DOHH2 (cell line): ENCODE data around the gene PPIAL4G.
"Not testable (repeated sequence)": the region's sequence is repeated elsewhere in the genome, so short reads cannot be mapped to it uniquely, and the experiment has no call there.

Source experiments
- H3F3A ChIP-seq: fragments of 200-600 bp; sonication (generic), shearing (Covaris generic); 2 replicates; pipeline ENCODE4 v1.6.0; 2016; ENCODE audit warnings: antibody characterized with exemption, mild to moderate bottlenecking; ENCODE audit not compliant: control insufficient read depth, insufficient read depth
- H3K27ac ChIP-seq: fragments of 200-600 bp; sonication (generic); 2 replicates; pipeline ENCODE4 v1.5.1; 2014; ENCODE audit warnings: low read depth, mild to moderate bottlenecking, low read length, moderate library complexity
- H3K27me3 ChIP-seq: fragments of 200-600 bp; sonication (generic); 2 replicates; pipeline ENCODE4 v1.6.1; 2014; ENCODE audit warnings: mild to moderate bottlenecking, low read length, mixed read lengths; ENCODE audit not compliant: control insufficient read depth
- H3K36me3 ChIP-seq: fragments of 200-600 bp; sonication (generic); 2 replicates; pipeline ENCODE4 v1.6.1; 2014; ENCODE audit warnings: mild to moderate bottlenecking, low read length, moderate library complexity, mixed read lengths; ENCODE audit not compliant: control insufficient read depth
- H3K4me1 ChIP-seq: fragments of 200-600 bp; sonication (generic); 2 replicates; pipeline ENCODE4 v1.6.1; 2014; ENCODE audit warnings: mild to moderate bottlenecking, low read length, mixed read lengths; ENCODE audit not compliant: control insufficient read depth
- H3K4me2 ChIP-seq: fragments of 200-600 bp; sonication (generic); 2 replicates; pipeline ENCODE4 v1.6.0; 2014; ENCODE audit warnings: mild to moderate bottlenecking, low read length, moderate library complexity
- H3K4me3 ChIP-seq: fragments of 200-600 bp; sonication (generic); 2 replicates; pipeline ENCODE4 v1.5.1; 2014; ENCODE audit warnings: mild to moderate bottlenecking, low read length, mixed read lengths
- H3K79me2 ChIP-seq: fragments of 200-600 bp; sonication (generic); 2 replicates; pipeline ENCODE4 v1.6.1; 2014; ENCODE audit warnings: mild to moderate bottlenecking, low read length, mixed read lengths; ENCODE audit not compliant: control insufficient read depth
- H3K9me2 ChIP-seq: fragments of 200-600 bp; sonication (generic); replicated peaks from 2 replicates; pipeline ENCODE4 v1.6.1; 2014; ENCODE audit warnings: mild to moderate bottlenecking, low read length, mixed read lengths; ENCODE audit not compliant: control insufficient read depth
- H3K9me3 ChIP-seq: fragments of 200-600 bp; sonication (generic); 2 replicates; pipeline ENCODE4 v1.6.1; 2014; ENCODE audit warnings: antibody characterized with exemption, low read length, mixed read lengths; ENCODE audit not compliant: control insufficient read depth, insufficient read depth
- H4K20me1 ChIP-seq: fragments of 200-600 bp; sonication (generic); 2 replicates; pipeline ENCODE4 v1.6.0; 2014; ENCODE audit warnings: low read depth, mild to moderate bottlenecking, antibody characterized with exemption, low read length, moderate library complexity; ENCODE audit not compliant: control insufficient read depth, insufficient read depth

Gene PPIAL4G

DNA sequence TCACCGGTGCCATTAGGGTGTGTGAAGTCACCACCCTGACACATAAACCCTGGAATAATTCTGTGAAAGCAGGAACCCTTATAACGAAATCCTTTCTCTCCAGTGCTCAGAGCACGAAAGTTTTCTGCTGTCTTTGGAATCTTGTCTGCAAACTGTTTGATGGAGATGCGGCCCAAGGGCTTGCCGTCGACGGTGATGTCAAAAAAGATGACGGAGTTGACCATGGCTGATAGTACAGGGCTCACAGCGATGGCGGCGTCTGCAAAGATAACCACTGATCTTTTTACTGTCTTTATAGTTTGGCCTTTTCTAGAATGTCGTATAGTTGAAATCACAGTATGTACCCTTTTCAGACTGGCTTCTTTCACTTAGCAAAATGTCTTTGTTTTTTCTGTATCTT lies at the start of gene PPIAL4G:
PPIAL4G (minus strand) TSS at position 274 of the 400 bp plus-strand sequence; CDS start at position 224, 50 bp downstream.
- H3K4me3 ChIP-seq, H3K4me1 ChIP-seq, H3K27me3 ChIP-seq, H3K9me3 ChIP-seq, H3K9me2 ChIP-seq, H3K27ac ChIP-seq, H3K4me2 ChIP-seq, H4K20me1 ChIP-seq, H3K79me2 ChIP-seq, H3F3A ChIP-seq, H3K36me3 ChIP-seq: not testable (repeated sequence)

DNA sequence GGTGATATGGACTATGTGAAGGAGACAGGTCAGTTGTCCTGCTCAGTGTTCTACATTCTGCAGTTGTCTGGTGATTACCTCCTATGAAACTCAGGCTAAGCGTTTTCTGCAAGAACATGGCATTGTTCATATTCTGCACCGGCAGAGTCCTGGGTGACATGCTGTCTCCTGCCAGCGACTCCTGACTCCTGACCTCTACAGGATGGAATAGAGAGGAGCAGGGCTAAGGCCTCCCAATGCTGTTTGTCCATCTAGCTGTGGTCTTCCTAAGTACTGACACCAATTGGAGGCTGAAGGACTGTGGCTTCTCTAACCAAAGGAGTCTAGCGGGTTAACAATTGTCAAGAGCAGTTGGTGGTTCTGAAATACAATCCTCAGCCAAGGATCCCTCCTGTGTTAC lies 49.1 kb upstream of the PPIAL4G start:
- H3K4me3 ChIP-seq, H3K27ac ChIP-seq, H3K4me1 ChIP-seq: not testable (repeated sequence)

DNA sequence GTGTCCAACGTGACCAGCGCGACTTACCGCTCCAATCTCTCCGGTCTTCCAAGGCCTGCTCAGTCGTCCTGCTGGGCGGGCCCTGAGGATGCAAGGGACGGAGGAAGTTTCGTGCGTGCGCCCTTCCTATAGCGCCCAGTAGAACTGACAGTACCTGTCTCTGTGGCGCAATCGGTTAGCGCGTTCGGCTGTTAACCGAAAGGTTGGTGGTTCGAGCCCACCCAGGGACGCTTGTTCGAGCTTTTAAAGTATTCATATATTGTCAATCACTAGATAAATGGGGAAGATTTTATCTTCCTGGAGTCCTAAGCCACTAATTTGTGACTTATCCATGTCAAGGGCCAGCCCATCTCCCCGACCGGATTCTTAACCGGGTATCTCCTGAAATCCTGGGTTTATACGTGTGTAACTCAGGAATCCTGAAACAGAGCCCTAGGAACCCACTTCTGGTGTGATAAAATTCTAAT lies 46.0 kb upstream of the PPIAL4G start:
- H3K9me3 ChIP-seq, H3K36me3 ChIP-seq, H3K79me2 ChIP-seq, H3K27me3 ChIP-seq, H3F3A ChIP-seq, H3K4me1 ChIP-seq, H3K27ac ChIP-seq, H3K4me2 ChIP-seq, H4K20me1 ChIP-seq, H3K9me2 ChIP-seq: not testable (repeated sequence)
- peak overlapping the region; percentile 38; the same call in 1 of the 2 replicates for H3K4me3 ChIP-seq

More for the DNA sequence above, 49.1 kb upstream of the PPIAL4G start:
- H3K36me3 ChIP-seq, H3F3A ChIP-seq, H3K27me3 ChIP-seq, H3K9me2 ChIP-seq, H3K4me2 ChIP-seq, H4K20me1 ChIP-seq, H3K79me2 ChIP-seq, H3K9me3 ChIP-seq: not testable (repeated sequence)

DNA sequence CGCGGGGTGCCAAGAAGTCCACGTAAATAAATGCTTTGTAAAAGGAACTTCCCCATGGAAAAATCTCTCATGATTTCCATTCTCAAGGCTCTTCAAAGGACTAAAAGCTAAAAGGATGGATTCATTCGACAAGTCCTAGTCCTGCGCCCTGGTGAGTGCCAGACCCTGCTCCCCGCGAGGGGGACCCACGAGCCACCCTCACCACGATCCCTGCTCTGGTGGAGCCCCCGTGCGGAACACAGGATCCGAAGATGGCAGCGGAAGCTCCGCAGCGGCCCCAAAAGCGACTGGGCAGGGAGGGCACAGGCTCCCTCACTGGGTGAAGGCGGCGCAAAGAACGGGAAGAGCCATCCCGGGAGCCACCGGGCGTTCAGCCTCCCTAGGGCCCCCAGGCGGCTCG lies 45.5 kb upstream of the PPIAL4G start:
- not testable (repeated sequence) for H3K9me2 ChIP-seq, H3F3A ChIP-seq, H4K20me1 ChIP-seq, H3K36me3 ChIP-seq, H3K27ac ChIP-seq, H3K79me2 ChIP-seq, H3K4me1 ChIP-seq, H3K9me3 ChIP-seq, H3K27me3 ChIP-seq, H3K4me2 ChIP-seq, H3K4me3 ChIP-seq

DNA sequence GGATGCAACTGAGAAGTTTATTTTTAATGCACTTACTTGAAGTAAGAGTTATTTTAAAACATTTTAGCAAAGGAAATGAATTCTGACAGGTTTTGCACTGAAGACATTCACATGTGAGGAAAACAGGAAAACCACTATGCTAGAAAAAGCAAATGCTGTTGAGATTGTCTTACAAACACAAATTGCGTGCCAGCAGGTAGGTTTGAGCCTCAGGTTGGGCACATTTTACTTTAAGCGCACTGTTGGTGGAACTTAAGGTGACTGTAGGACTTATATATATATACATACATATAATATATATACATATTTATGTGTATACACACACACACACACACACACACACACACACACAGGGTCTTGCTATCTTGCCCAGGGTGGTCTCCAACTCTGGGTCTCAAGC lies 43.5 kb upstream of the PPIAL4G start:
- not testable (repeated sequence) for H3K9me2 ChIP-seq, H3K4me3 ChIP-seq, H3K27ac ChIP-seq, H3K9me3 ChIP-seq, H3K79me2 ChIP-seq, H3F3A ChIP-seq, H3K4me2 ChIP-seq, H3K4me1 ChIP-seq, H3K36me3 ChIP-seq, H3K27me3 ChIP-seq, H4K20me1 ChIP-seq

DNA sequence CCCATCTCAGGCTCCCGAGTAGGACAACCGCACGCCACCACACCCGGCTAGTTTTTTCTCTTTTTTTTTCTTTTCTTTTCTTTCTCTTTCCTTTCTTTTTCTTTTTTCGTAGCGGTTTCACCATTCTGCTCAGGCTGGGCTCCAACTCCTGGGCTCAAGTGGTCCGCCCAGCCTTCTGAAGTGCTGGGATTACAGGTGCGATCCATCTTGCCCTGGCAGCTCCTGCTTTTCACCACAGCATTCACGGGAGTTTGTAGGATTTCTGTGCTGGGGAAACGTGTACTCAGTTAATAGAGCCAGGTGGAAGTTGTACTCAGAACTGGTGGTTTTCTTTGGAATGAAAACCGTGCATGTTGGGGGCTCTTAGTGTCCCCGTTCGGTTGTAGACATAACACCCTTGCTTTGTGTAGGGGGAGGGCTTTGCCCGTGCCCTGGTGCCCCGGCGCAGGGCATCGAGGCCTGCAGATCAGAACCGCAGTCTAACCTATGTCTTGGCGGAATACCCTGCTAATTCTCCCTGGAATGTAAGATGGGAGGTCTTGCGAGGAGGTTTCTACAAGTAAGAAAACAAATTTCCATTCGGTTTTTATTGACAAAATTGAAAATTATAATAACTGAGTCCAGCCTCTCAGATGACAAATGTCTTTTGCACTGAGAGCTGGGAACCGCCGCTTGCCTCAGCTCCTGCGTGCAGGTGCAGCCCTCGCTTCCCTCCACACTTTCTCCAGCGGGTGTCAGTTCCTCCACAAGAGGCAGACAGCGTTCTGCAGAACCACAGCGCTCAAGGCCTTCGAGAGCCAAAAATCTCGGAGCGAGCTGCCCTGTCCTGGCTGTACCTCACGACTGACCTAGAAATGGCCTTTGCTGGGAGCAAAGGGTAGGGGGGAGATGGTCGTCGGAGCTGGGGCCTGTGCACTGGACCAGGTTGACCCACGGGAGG lies 40.4 kb upstream of the PPIAL4G start:
- H3K4me1 ChIP-seq, H3K36me3 ChIP-seq, H4K20me1 ChIP-seq, H3K79me2 ChIP-seq, H3K9me3 ChIP-seq, H3K9me2 ChIP-seq, H3K27me3 ChIP-seq, H3F3A ChIP-seq: not testable (repeated sequence)
- H3K4me2 ChIP-seq, result peak overlapping the region; percentile 43; the same call in 1 of the 2 replicates
- H3K27ac ChIP-seq, result peak overlapping the region; percentile 57
- peak overlapping the region; percentile 64 for H3K4me3 ChIP-seq

DNA sequence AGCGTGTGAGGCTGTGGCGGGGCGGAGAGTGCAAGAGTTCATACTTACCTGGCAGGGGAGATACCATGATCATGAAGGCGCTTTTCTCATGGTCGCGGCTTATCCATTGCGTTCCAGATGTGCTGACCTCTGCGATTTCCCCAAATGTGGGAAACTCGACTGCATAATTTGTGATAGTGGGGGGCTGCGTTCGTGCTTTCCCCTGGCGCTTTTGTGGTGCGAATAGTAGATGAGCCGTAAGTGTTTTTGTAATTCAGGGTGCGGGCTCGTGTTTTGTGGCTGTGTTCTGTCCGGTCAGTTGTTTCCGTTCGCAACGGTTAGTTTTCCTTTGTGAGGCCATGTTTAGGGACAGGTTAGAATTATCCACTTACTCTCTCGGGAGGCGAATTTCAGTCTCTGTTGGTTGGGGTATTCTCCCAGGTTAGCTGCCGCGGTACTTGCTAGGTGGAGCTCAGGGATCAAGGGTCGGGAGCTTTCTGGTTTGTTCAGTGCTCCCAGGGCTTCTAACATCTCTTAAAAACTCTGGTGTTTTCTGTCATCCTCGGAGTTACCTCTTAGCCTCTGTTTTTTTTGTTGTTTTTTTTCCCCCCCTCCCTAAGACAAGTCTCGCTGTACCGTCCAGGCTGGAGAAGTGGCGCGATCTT lies 39.6 kb upstream of the PPIAL4G start:
- not testable (repeated sequence) for H3K36me3 ChIP-seq, H3K9me3 ChIP-seq, H3F3A ChIP-seq, H3K27me3 ChIP-seq, H4K20me1 ChIP-seq, H3K79me2 ChIP-seq, H3K4me1 ChIP-seq, H3K9me2 ChIP-seq
- H3K4me3 ChIP-seq, result peak overlapping the region; percentile 64
- peak overlapping the region; percentile 43 for H3K4me2 ChIP-seq
- peak overlapping the region; percentile 57 for H3K27ac ChIP-seq

DNA sequence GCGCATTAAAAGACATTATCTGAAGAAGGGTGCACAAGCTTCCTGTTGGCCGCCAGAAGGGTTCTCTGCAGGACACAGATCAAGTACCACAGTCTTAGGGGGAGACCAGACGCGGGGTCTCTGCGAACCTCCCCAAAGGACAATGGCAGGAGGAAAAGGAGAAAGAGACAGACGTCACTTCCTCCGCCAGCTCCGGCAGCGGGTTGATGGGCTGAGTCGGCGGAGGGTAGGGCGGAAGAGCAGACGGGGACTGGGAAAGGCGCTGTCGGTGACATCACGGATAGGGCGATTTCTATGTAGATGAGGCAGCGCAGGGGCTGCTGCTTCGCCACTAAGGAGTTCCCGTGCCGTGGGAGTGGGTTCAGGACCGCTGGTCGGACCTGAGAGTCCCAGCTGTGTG lies 39.0 kb upstream of the PPIAL4G start:
- Histone ChIP-seq H3K4me2 (peak overlapping the region; percentile 56), H3K4me3 (peak overlapping the region; percentile 64), H3K27ac (peak overlapping the region; percentile 57)
- H3K79me2 ChIP-seq, H3F3A ChIP-seq, H3K9me2 ChIP-seq, H4K20me1 ChIP-seq, H3K27me3 ChIP-seq, H3K4me1 ChIP-seq, H3K36me3 ChIP-seq, H3K9me3 ChIP-seq: not testable (repeated sequence)
